ENCODE measurements around the gene DOCK6.

DNA sequence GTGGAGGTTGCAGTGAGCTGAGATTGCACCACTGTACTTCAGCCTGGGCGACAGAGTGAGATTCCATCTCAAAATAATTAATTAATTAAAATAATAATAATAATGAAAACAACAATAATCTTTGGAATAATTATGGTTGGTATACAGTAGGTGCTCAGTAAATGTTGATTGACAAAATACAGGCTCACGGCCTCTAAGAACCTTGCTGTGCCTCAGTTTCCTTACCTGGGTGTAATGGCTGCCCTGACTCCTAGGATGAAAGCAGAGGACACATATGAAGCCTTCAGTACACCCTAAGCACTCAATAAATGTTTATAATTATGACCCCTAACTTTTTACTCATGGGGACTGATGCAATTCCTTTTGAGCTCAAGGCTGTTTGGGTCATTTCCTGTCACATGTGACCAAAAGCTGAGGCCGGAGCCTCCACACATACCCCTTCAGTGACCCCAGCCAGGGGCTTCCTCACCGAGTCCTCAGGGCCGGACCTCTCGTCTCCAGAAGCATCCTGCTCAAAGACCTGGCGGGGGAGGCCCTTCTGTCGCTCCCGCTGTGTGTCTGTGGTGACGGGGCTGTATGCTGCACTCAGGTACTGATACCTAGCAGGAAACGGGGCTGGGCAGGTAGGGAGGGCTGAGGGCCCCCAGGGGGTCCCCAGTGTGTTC lies 10.5 kb downstream of the DOCK6 start:
- TF ChIP-seq ESRRG (CRISPR knock-in tag; IDR thresholded peaks at IDR 0.05) (no peak), ZFP3 (CRISPR knock-in tag; IDR thresholded peaks at IDR 0.05) (no peak), SNAI2 (CRISPR knock-in tag; IDR thresholded peaks at IDR 0.05) (no peak), ZNF565 (CRISPR knock-in tag; conservative IDR thresholded peaks at IDR 0.05; ENCODE audit: low read depth) (no peak), ISL1 (CRISPR knock-in tag; IDR thresholded peaks at IDR 0.05) (no peak)

Data from SK-N-SH treated with all-trans-retinoic acid at 6 μM for 48 hours (cell line).